Measurements from ENCODE around the gene NEK7. TPM values are rescaled to one million over a fixed set of nuclear protein-coding genes. Genes with fewer than 3 reads are reported as not detected.
"Not testable (repeated sequence)": the region's sequence is repeated elsewhere in the genome, so short reads cannot be mapped to it uniquely, and the experiment has no call there.

Gene NEK7
- total and polyA plus RNA-seq, 9 of the 15 experiments (the other 6 are each of a cell fraction or from before 2014, with no cell fraction given) = 8.5 to 37.3 (median 27.7) TPM

GRCh38 chr1:198220428-198220827 is 63.6 kb downstream of the NEK7 start (continued):
- TF ChIP-seq CTCFL (IDR thresholded peaks at IDR 0.05; ENCODE audit: borderline replicate concordance, insufficient read depth, low read depth, low read length, poor library complexity, severe bottlenecking) (no peak), DDX20 (tag; IDR thresholded peaks at IDR 0.05; ENCODE audit: low read depth) (no peak), ID3 (CRISPR knock-in tag; IDR thresholded peaks at IDR 0.05) (no peak), ID3 (tag; IDR thresholded peaks at IDR 0.05) (no peak), MXD1 (CRISPR knock-in tag; IDR thresholded peaks at IDR 0.05; ENCODE audit: borderline replicate concordance, poor library complexity, severe bottlenecking) (no peak), ASH1L (IDR thresholded peaks at IDR 0.05; ENCODE audit: borderline replicate concordance, low read depth, partially characterized antibody) (no peak), ZNF224 (CRISPR knock-in tag; IDR thresholded peaks at IDR 0.05) (no peak), PHB2 (IDR thresholded peaks at IDR 0.05; ENCODE audit: low read depth) (no peak), TCFL5 (CRISPR knock-in tag; conservative IDR thresholded peaks at IDR 0.05) (no peak), SUPT5H (IDR thresholded peaks at IDR 0.05) (no peak)

GRCh38 chr1:198227010-198227409 is 70.2 kb downstream of the NEK7 start:
- H3K27me3 ChIP-seq (ENCODE audit: control insufficient read depth in 2 of 2, insufficient read depth in 2 of 2, low read length in 2 of 2); ATAC-seq; H3K4me1 ChIP-seq (replicated peaks in 1 of 2; ENCODE audit: control insufficient read depth in 2 of 2, insufficient read depth in 2 of 2, low read length in 2 of 2); H4K20me1 ChIP-seq (replicated peaks; ENCODE audit: control insufficient read depth, insufficient read depth, low read length); BruUV-seq (replicated peaks); H2AFZ ChIP-seq (ENCODE audit: low read depth, low read length); H3K4me2 ChIP-seq (ENCODE audit: insufficient read depth, low read length); H3K36me3 ChIP-seq (ENCODE audit: control insufficient read depth, insufficient read depth, low read length); H3K9me3 ChIP-seq (replicated peaks; ENCODE audit: control insufficient read depth, insufficient read depth, low read depth, low read length); H3K79me2 ChIP-seq (ENCODE audit: control insufficient read depth, insufficient read depth, low read length); H3K4me3 ChIP-seq; in situ Hi-C loops (cut with MboI); H3K9me1 ChIP-seq (ENCODE audit: control insufficient read depth, insufficient read depth, low read length); FAIRE-seq; POLR2A ChIA-PET; CTCF ChIA-PET (ENCODE audit: low intra/inter-chr PET ratio); H3K9ac ChIP-seq (ENCODE audit: insufficient read depth in 1 of 2, low read depth in 2 of 2, low read length in 2 of 2); DNase-seq (ENCODE audit: extremely low read depth in 1 of 4, low spot score in 3 of 4); intact Hi-C loops (cut with micrococcal nuclease); H3K27ac ChIP-seq (ENCODE audit: extremely low read depth, low read depth, low read length): not testable (repeated sequence)
- 84% methylated on average over 3 of the region's 5 CpGs for WGBS (ENCODE audit: insufficient coverage, low coverage, missing lambda C conversion rate)
